DMS114 treated with DMSO at 0.1 percent for 48 hours (cell line): ENCODE data around the gene HSP90AA1.
"Not testable (repeated sequence)": the region's sequence is repeated elsewhere in the genome, so short reads cannot be mapped to it uniquely, and the experiment has no call there.

Experiments used
- DNase-seq: peaks from one replicate; lab custom pipeline; 2025; ENCODE audit not compliant: unreplicated experiment; lab: John Stamatoyannopoulos, UW

HSP90AA1 gene

DNA sequence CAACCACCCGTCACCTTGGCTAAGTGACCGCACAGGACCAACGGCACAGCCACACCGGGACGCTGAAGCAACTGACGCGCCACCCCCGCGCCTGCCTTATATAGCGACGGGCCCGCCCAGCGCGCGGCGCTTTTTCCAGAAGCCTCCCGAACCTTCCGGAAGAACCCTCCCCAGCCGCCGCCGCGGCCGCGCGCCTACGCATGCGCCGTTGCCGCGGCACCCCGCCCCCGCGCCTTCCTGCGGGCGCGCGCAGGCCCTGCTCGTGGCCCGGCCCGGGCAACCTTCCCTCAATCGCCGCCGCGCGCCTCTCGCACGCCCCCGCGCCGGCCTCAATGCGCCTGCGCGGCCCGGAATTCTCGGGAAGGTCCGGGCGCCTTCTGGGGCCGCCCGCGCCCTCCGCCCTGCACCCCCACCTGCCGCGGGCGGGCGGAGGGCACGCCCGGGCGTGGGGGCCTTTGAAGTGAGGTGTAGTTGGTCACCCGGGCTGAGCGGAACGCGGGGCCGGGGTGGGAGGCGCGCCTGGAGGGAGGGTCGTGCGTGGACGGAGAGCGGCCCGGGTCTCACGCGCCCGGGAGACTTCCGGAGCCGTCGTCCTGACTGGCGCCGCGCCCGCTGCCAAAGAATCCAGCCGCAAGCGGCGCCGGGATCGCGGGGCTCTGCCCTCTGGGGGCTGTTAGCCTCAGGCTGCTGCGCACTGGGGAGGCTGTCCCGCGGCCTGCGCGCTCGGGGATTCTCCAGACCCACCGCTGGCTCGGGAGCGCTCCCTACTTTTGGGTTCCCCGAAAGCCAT is at the start of gene HSP90AA1:
TSS of gene HSP90AA1 (minus strand) at position 73 of the 790 bp plus-strand sequence. CDS start 666 bp downstream, outside the sequence.
- DNase-seq, result peak; percentile 59

DNA sequence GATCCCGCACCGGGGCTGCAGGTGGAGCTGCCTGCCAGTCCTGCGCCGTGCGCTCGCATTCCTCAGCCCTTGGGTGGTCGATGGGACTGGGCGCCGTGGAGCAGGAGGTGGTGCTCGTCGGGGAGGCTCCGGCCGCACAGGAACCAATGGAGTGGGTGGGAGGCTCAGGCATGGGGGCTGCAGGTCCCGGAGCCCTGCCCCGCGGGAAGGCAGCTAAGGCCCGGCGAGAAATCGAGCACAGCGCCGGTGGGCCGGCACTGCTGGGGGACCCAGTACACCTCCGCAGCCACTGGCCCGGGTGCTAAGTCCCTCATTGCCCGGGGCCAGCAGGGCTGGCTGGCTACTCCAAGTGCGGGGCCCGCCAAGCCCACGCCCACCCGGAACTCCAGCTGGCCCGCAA is 48.6 kb upstream of the HSP90AA1 start:
- DNase-seq, result not testable (repeated sequence)

DNA sequence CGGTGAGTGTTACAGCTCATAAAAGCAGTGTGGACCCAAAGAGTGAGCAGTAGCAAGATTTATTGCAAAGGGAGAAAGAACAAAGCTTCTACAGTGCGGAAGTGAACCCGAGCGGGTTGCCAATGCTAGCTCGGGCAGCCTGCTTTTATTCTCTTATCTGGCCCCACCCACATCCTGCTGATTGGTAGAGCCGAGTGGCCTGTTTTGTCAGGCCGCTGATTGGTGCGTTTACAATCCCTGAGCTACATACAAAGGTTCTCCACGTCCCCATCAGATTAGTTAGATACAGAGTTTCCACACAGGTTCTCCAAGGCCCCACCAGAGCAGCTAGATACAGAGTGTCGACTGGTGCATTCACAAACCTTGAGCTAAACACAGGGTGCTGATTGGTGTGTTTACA is 47.9 kb upstream of the HSP90AA1 start:
- DNase-seq, result not testable (repeated sequence)

DNA sequence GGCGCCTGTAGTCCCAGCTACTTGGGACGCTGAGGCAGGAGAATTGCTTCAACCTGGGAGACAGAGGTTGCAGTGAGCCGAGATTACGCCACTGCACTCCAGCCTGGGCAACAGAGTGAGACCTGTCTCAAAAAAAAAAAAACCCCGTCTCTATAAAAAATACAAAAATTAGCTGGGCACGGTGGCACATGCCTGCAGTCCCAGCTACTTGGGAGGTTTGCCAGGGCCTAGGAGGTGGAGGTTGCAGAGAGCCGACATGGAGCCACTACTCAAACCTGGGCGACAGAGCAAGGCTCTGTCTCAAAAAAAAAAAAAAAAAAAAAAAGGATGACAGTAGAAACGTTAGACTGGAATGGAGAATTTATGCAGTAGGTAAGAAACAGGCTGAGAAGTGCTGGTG is 47.2 kb upstream of the HSP90AA1 start:
- DNase-seq, result not testable (repeated sequence)

DNA sequence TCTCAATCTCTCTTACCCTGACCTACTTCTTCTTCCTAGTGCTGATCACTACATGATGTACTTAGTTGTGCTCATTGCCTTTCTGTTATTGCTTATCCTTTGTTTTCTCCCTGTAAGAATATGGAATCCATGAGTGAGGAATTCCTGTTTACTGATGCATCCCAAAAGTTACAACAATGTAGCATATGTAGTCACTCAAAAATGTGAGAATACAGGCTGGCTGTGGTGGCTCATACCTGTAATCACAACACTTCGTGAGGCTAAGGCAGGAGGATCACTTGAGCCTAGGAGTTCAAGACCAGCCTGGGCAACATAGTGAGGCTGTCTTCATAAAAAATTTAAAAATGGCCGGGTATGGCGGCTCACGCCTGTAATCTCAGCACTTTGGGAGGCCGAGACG is 44.9 kb upstream of the HSP90AA1 start:
- DNase-seq, result no peak

DNA sequence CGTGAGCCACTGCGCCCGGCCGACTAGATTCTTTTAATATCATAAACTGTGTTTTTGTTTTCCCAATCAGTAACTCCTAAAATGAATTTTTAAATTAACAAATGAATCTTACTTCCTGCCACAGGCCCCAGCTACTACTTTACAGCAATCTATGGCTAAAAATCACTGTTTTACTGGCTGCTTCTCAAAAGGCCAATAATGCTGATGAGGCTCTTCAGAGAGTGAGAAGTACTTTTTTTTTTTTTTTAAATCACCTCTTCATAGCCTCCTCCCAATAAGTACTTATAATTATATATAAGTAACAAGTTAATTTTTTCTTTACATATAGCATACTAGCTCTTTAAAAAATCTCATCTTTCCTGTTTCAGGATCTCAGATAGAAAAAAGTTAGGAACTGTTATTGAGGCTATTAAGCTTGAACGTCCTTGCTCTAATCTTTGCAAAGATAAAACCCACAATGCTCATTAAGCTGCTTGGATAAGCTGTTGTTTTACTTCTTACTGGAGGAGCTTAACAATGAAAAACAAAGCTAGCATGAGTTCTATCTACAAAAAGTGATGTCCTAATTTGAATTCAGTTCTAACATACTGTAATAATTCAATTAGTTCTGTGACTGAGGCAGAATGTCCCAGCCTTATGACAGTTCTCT is 40.1 kb upstream of the HSP90AA1 start:
- DNase-seq, result no peak

DNA sequence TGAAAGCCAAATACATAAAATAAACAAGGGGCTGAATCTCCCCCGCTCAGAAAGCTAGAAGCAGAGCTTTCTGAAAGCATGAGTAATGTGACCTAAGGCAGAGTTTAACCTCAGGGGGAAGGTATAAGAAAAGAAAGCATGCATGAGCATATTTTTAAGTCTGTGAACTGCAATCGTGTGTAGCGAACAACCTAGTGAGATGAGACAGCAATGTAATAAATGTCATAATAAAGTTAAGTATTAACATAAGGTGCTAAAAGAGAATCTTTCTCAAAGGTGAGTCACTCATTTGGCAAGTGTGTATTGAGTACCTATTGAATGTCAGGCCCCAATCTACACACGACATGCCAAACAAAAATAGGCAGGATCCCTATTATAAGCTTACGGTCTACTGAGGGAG is 38.7 kb upstream of the HSP90AA1 start:
- DNase-seq, result no peak

DNA sequence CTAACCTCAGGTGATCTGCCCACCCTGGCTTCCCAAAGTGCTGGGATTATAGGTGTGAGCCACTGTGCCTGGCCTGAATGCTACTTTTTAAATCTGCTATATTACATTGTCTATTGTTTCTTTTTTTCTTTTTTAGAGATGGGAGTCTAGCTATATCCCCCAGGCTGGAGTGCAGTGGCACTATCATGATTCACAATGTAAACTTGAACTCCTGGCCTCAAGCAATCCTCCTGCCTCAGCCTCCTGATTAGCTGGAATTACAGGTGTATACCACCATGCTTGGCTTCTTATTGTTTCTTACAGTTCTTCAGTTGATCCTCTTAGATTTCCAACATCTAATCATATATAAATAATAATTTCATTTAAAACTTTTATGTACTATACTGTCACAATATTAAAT is 37.6 kb upstream of the HSP90AA1 start:
- no peak for DNase-seq

DNA sequence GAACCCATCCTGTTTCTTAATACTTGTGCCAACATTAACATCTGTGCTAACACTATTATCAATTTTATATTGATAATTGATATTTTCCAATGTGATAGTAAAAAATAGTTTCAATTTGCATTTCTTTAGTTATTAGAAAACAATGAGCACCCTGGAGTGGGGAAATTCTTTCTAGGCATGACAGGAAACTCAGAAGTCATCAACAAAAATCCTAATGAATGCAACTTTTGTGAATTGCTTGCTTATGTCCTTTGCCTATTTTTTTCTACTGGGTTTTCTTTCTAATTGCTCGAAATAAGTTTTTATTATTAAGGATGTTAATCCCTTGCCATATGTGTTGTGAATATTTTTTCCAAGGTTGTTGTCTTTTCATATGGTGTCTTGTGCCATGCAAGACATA is 34.7 kb upstream of the HSP90AA1 start:
- no peak for DNase-seq

DNA sequence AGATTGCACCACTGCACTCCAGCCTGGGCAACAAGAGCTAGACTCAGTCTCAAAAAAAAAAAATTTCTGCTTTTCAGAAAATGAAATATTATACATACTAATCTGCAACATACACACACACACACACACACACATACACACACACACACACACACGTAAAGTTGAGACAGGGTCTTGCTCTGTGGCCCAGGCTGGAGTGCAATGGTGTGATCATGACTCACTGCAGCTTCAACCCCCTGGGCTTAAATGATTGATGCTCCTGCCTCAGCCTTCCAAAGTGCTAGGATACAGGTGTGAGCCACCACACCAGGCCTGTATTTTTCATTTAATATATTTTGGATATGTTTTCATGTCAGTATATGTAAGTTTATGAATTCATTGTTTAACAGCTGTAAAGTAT is 34.0 kb upstream of the HSP90AA1 start:
- DNase-seq, result no peak

DNA sequence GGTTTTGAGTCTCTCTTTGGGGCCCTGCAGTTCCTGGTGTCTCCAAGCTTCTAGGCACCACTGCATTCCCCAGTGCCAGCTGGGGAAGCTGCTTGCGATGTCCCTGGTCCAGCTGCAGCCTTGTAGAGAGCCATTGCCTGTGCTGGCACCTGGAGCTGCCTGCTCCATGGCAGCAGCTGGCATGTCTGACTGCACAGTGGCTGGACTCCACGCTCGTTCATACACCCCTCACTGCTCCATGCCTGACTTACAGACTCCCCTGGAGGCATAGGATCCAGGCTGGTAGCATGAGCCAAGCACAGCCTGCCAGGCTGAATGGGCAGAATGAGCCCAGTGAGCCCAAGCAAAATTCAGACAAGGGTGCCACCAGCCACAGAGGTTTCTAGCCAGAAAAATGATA is 31.0 kb upstream of the HSP90AA1 start:
- no peak for DNase-seq

DNA sequence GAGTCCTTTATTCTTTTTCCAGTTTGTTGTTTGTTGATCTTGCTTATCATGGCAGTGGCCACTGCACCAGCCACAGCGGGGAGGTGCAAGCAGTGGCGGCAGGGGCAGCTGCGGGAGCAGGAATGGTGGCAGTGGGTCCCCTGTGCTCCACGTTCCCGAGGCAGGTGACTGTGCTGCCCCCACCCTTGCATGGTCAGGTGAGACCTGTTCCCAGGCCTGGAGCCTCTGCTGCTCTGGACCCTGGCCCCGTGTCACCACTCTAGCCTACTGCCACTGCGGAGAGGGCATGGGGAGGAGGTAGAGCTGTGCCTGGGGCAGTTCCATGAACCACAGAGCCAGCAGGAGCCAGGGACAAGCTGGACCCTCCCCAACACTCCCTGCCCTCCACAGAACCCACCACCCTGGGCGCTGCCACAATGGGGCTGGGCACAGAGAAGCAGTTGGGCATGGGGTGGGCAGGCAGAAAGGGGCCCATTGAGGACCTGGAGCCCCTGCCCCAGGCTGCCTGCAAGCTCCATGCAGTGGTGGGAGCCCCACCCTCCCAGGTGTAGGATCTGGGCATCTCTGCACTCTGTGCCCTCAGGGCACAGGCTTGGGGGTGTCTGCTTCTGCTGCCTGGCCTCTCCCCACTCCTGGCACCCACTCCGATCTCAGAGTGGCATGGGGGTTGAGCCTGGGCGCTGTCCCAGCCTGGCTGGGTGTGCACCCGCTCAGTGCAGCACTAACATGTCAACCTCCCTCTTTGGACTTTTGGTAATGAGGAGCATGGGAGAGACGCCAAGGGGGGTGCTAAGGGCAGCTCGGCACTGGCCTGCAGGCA is 29.7 kb upstream of the HSP90AA1 start:
- no peak for DNase-seq

DNA sequence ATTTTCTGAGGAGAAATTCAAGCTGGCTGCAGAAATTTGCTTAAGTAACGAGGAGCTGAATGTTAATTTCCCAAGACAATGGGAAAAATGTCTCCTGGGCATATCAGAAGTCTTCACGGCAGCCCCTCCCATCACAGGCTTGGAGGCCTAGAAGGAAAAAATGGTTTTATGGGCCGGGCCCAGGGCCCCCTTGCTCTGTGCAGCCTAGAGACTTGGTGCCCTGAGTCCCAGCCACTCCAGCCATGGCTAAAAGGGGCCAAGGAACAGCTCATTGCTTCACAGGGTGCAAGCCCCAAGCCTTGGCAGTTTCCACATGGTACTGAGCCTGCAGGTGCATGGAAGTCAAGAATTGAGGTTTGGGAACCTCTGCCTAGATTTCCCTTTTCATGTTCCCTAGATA is 24.3 kb upstream of the HSP90AA1 start:
- DNase-seq, result no peak

DNA sequence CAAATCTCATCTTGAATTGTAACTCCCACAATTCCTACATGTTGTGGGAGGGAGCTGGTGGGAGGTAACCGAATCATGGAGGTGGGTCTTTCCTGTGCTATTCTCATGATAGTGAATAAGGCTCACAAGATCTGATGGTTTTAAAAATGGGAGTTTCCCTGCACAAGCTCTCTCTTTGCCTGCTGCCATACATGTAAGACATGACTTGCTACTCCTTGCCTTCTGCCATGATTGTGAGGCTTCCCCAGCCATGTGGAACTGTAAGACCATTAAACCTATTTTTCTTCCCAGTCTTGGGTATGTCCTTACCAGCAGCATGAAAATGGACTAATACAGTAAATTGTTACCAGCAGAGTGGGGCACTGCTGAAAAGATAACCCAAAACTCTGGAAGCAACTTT is 22.5 kb upstream of the HSP90AA1 start:
- DNase-seq, result not testable (repeated sequence)

DNA sequence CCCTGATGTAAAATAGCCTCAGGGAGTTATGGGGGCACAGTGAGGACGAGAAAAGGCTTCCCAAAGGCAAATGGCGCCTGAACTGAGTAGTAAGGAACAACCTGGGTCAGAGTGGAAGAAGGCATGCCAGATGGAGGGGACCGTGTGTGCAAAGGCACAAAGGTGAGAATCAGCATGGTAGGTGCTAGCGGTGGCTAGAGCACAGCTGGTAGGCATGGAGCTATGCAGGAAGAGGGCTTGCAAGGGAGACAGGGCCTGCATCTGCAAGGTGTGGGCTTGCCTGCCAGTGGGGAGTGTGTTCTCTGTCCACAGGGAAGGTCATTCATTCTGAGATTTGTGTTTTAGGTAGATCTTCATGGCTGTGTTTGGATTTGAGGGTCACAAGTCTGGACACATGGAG is 18.5 kb upstream of the HSP90AA1 start:
- DNase-seq, result no peak

DNA sequence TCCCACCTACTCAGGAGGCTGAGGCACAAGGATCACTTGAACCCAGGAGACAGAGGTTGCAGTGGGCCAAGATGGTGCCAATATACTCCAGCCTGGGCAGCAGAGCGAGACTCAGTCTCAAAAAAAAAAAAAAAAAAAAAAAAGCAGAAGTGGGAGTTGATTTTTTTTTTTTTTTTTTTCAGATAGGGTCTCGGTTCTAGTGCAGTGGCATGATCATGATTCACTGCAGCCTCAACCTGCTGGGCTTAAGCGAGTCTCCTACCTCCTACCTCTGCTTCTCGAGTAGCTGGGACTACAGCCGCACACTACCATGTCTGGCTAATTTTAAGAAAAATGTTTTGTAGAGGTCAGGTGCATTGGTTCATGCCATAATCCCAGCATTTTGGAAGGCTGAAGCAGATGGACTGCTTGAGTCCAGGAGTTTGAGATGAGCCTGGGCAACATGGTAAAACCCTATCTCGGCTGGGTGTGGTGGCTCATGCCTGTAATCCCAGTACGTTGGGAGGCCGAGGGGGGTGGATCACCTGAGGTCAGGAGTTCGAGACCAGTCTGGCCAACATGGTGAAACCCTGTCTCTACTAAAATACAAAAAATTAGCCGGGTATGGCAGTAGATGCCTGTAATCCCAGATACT is 16.3 kb upstream of the HSP90AA1 start:
- no peak for DNase-seq

DNA sequence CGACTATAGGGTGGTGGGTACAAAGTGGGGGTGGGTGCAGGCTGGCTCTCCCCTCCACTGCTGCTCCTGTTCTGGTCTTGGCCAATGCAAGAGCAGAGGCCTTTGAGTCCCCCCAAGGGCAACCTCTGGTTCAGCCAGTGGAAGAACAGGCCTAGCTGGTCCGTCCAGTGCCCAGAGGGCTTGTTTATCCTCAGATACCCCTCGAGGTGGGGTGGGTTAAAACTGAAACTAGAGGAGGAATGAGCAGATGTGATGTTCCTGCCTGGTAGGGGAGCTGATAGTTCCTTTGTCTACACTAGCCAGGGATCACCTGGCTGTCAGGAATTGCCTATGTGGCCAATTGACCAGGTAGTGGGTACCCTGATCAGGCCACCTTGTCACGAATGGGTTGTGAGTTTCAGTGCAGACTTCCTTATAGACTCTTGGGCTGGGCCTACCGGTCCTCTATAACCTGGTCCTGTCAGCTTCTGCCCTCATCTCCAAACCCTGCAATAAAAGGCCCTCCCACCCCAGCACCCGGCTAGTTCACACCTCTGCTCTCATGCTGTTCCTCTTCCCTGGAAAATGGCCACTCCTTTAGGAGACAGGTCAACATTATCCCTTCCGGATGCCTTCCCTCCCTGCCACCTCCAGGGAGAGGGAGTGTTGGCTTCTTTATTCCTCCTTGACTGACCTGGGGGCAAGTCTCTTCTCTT is 10.7 kb upstream of the HSP90AA1 start:
- DNase-seq, result no peak

DNA sequence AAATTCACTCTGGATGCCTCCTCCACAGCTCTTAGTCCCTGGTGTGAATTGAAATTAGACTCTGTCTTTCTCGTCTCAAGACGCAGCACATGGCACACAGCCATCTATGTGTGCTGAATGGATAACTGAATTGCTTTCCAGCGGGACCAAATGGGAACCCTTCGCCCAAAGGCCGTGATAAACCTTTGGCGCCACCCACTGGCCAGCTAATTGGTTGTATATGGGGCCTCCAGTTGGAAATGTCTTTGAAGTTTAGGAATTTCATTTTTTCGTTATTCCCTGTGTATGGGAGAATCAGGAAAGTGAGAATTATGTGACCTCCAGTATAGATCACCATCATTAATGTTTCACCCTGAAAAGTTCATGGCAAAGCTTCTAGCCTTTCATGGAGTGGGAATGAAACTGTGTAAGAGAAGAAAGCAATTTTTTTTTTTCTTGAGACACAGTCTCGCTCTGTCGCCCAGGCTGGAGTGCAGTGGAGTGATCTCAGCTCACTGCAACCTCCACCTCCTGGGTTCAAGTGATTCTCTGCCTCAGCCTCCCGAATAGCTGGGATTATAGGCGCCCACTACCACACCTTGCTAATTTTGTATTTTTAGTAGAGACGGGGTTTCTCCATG is 9.8 kb upstream of the HSP90AA1 start:
- DNase-seq, result peak; percentile 34

DNA sequence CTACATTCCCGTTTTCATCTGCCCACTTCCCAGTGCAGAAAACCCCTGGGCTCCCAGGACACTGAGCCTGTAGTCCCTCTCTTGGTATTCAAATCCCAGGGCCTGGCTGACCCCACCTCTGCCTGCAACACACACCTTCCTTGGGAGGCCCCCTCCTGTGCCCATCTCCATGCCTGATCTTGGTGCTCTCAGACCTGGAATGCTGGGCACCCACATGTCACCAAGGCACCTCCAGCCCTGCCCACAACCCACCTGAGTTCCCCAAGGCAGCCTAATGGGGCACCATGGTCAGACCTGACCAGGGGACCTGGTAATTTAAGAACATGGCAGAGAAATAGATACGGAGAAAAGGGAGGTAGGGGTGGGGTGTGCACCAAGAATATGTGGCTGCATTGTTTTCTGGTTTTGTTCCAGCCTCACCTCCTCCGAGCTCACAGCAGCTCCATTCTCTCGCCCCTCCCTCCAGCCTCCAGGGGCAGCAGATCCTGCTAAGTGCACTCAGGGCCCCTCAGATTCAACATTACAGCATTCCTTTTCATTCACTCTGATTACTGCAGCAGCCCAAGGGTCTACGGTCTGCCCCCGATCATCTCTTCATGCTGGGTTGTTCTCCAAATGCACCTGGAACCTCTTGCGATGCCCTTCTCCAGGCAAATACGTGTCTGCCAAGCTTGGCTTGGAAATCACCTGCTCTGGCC is 9.2 kb upstream of the HSP90AA1 start:
- DNase-seq, result no peak
